Measurements from ENCODE around the gene ZNF772.
"Not testable (repeated sequence)": the region's sequence is repeated elsewhere in the genome, so short reads cannot be mapped to it uniquely, and the experiment has no call there.

The ZNF772 gene

GRCh38 chr19:57477191-57478008 is at the start of gene ZNF772:
Gene ZNF772 (minus strand): TSS chr19:57477566. CDS start chr19:57477309, 257 bp downstream.
- DNase-seq (ENCODE audit: low read depth), result peak; percentile 77

GRCh38 chr19:57518021-57518420 is 40.7 kb upstream of the ZNF772 start:
- DNase-seq (ENCODE audit: low read depth), result not testable (repeated sequence)

GRCh38 chr19:57515255-57515654 is 37.9 kb upstream of the ZNF772 start:
- no peak for DNase-seq (ENCODE audit: low read depth)

- DNase-seq (ENCODE audit: low read depth), result no peak
These were observed 35.5 kb upstream of the ZNF772 start for GRCh38 chr19:57512845-57513244.

GRCh38 chr19:57511484-57511883 is 34.1 kb upstream of the ZNF772 start:
- DNase-seq (ENCODE audit: low read depth), result no peak

- DNase-seq (ENCODE audit: low read depth), result no peak
These were observed 28.8 kb upstream of the ZNF772 start for GRCh38 chr19:57506163-57506562.

GRCh38 chr19:57500400-57500799 is 23.0 kb upstream of the ZNF772 start:
- DNase-seq (ENCODE audit: low read depth), result not testable (repeated sequence)

- DNase-seq (ENCODE audit: low read depth), result peak; percentile 94
These were observed 22.5 kb upstream of the ZNF772 start, which contains the start of gene ZNF773 for GRCh38 chr19:57499680-57500395. Gene ZNF773 (plus strand): TSS chr19:57499938. CDS start chr19:57500081, 143 bp downstream.

GRCh38 chr19:57499332-57499679 is 21.9 kb upstream of the ZNF772 start:
- not testable (repeated sequence) for DNase-seq (ENCODE audit: low read depth)

- not testable (repeated sequence) for DNase-seq (ENCODE audit: low read depth)
These were observed 10.9 kb upstream of the ZNF772 start for GRCh38 chr19:57488299-57488644.

GRCh38 chr19:57487477-57488298 is 10.3 kb upstream of the ZNF772 start, which contains the start of gene ZNF419:
Gene ZNF419 (plus strand): TSS chr19:57487750. CDS start chr19:57487951, 201 bp downstream.
- DNase-seq (ENCODE audit: low read depth), result peak; percentile 92

GRCh38 chr19:57473646-57474045 is 3.7 kb downstream of the ZNF772 start:
- DNase-seq (ENCODE audit: low read depth), result no peak

GRCh38 chr19:57466489-57466888 is 10.9 kb downstream of the ZNF772 start:
- no peak for DNase-seq (ENCODE audit: low read depth)

- DNase-seq (ENCODE audit: low read depth), result no peak
These were observed 11.5 kb downstream of the ZNF772 start for GRCh38 chr19:57465680-57466381.

- no peak for DNase-seq (ENCODE audit: low read depth)
These were observed 25.1 kb downstream of the ZNF772 start for GRCh38 chr19:57452307-57452706.

GRCh38 chr19:57443121-57443696 is 34.2 kb downstream of the ZNF772 start:
- no peak for DNase-seq (ENCODE audit: low read depth)

GRCh38 chr19:57441979-57442752 is 35.2 kb downstream of the ZNF772 start:
- DNase-seq (ENCODE audit: low read depth), result no peak

GRCh38 chr19:57438925-57439324 is 38.4 kb downstream of the ZNF772 start:
- no peak for DNase-seq (ENCODE audit: low read depth)

GRCh38 chr19:57437931-57438330 is 39.4 kb downstream of the ZNF772 start:
- no peak for DNase-seq (ENCODE audit: low read depth)

GRCh38 chr19:57436417-57436816 is 40.9 kb downstream of the ZNF772 start:
- no peak for DNase-seq (ENCODE audit: low read depth)
